D721Med (cell line): Measurements from ENCODE around the gene TOR1AIP2.
A peak's percentile ranks its signal among the peaks of the same experiment; 100 is the strongest.
"Not testable (repeated sequence)": the region's sequence is repeated elsewhere in the genome, so short reads cannot be mapped to it uniquely, and the experiment has no call there.

ENCODE experiments used
- DNase-seq: peaks from one replicate; pipeline ENCODE4 v3.0.0; 2011; ENCODE audit warnings: low spot score; ENCODE audit not compliant: insufficient read length
- FAIRE-seq: peaks from 2 replicates; lab custom pipeline; 2011; peaks lifted over from hg19 to GRCh38; lab: Jason Lieb, UNC
- CTCF ChIP-seq: IDR thresholded peaks from 2 replicates; pipeline ENCODE4 v1.5.1; 2012; ENCODE audit warnings: mild to moderate bottlenecking, control low read depth; ENCODE audit not compliant: insufficient read depth; ENCODE audit errors: missing control alignments

Gene TOR1AIP2

GRCh38 chr1:179866616-179867015 is 11.0 kb downstream of the TOR1AIP2 start:
- FAIRE-seq (no peak), DNase-seq (no peak)
- no peak for TF ChIP-seq CTCF

GRCh38 chr1:179865377-179865776 is 12.2 kb downstream of the TOR1AIP2 start:
- DNase-seq (no peak), FAIRE-seq (peak; percentile 6)

GRCh38 chr1:179860652-179861051 is 17.0 kb downstream of the TOR1AIP2 start:
- FAIRE-seq (no peak), DNase-seq (no peak)
- TF ChIP-seq CTCF: no peak

More at GRCh38 chr1:179865377-179865776, 12.2 kb downstream of the TOR1AIP2 start:
- no peak for TF ChIP-seq CTCF

GRCh38 chr1:179857009-179857408 is 20.6 kb downstream of the TOR1AIP2 start:
- no peak for FAIRE-seq
- no peak for DNase-seq
- no peak for TF ChIP-seq CTCF

GRCh38 chr1:179856296-179856695 is 21.3 kb downstream of the TOR1AIP2 start:
- FAIRE-seq (no peak), DNase-seq (no peak)
- TF ChIP-seq CTCF: no peak

- not testable (repeated sequence) for DNase-seq, FAIRE-seq
Observed at GRCh38 chr1:179855831-179856230, 21.8 kb downstream of the TOR1AIP2 start.

GRCh38 chr1:179853102-179853501 is 24.5 kb downstream of the TOR1AIP2 start:
- no peak for DNase-seq
- no peak for TF ChIP-seq CTCF
- peak; percentile 21 for FAIRE-seq

- no peak for FAIRE-seq
- no peak for TF ChIP-seq CTCF
- DNase-seq: no peak
Observed at GRCh38 chr1:179848233-179848632, 29.4 kb downstream of the TOR1AIP2 start.
